Stimulated activated CD4-positive, alpha-beta T cell treated with anti-CD3 and anti-CD28 coated beads, Interleukin-2, amount 100 ng/mL, for 48 hours (primary cell): ENCODE data around the gene C14orf119.
A peak's percentile ranks its signal among the peaks of the same experiment; 100 is the strongest.

Experiments
- DNase-seq, 2 donors: peaks; one replicate each; pipeline ENCODE4 v3.0.0-alpha.2; 2020

The C14orf119 gene

DNA sequence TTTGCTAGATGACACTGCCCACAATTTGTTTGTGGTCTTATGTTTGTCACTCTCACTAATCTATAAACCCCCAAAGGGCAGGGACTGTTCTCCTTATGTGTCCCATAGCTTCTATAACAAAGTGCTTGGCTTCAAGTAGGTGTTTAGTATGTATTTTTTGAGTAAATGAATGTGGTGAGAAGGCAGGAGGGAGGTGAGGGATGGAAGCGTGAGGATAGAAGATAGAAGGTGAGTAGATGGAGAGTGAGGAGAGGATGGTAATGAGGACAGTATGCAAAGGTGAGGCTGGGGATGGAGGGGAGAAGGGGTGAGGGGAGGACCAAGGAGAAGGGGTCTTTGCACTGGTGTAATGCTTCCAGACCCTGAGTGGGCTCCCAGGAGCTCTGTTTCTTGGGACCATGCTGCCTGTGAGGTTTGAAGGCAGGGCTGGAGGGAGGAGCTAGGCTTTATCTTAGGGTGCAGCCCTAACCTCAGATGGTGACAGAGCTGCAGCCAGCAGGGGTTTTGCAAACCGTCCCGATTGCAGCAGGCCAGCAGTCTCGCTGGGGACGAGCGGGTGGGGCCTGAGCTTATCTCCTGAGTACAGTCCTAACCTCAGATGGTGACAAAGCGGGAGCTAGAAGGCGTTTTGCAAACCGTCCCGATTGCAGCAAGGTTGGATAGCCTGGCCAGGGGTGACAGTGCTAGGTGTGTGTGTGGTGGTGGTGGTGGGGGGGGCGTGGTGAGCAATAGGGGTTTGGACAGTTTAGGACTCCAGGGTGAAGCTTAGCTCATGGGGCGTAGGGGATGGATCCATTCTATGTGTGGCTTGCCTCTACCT is 17.3 kb downstream of the C14orf119 start:
- DNase-seq = no peak

DNA sequence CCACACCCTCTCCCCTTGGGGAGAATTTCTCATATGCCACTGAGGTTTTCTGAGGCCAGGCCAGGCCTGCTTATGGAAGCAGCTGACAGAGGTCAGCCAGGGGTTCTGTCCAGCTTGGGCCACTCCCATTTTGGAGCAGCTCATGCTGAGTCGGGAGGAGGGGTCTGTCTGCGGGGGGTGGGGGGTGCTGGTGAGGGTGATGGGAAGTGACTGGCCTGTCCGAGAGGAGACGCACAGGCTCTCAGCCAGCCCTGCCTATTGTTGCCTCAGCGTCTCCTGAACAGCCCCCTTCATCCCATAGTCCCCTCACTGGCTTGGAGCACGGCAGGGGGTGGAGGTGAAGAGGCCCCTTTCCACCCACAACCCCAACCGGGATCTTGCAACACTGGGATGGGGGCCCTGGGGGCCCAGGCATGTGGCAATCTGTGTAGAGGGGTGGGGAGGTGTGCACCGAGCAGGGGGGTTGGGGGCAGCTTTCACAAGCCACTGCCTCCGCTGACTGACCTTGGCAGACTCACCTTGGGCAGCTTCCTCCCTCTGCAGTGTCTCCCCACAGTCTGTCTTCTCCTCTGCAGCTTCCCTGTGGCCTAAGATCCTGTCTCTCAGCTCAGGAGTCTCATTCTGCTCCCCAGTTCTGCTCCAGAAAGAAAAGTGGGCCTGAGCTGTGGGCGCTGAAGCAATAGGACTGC is 18.3 kb downstream of the C14orf119 start:
- no peak for DNase-seq

DNA sequence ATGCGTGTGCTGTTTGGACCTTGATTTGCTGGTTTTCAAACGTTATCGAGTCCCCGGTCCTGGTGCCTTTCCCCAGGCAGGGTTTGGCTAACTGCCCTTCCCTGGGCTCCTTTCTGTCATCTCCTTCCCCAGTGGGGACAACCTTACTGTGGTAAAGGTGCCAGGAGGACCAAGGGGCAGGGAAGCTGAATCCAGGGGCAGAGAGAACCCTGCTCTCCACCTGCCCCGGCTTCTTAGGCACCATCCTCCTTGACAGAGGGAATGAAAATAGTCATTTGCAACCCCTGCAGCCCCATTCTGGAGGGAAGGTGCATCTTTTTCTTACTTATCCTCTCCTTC is 18.8 kb downstream of the C14orf119 start:
- DNase-seq = no peak

DNA sequence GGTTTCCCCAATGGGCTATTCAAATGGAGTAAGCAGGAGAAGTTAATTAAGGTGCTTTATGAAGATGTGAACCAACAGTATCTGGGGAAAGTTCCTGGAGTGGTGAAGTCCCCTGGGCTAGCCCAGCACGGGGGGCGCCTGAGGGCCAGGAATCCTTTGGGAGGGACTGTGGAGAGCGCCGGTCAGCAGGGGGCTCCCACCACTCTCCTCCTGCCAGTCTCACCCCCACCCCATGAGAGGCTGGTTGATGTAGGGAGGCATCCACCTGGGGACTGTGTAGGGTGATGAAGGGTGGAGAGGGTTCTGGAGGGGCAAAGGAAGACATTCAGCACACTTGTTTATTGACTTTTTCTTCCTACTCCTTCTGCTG is 19.3 kb downstream of the C14orf119 start:
- no peak for DNase-seq

DNA sequence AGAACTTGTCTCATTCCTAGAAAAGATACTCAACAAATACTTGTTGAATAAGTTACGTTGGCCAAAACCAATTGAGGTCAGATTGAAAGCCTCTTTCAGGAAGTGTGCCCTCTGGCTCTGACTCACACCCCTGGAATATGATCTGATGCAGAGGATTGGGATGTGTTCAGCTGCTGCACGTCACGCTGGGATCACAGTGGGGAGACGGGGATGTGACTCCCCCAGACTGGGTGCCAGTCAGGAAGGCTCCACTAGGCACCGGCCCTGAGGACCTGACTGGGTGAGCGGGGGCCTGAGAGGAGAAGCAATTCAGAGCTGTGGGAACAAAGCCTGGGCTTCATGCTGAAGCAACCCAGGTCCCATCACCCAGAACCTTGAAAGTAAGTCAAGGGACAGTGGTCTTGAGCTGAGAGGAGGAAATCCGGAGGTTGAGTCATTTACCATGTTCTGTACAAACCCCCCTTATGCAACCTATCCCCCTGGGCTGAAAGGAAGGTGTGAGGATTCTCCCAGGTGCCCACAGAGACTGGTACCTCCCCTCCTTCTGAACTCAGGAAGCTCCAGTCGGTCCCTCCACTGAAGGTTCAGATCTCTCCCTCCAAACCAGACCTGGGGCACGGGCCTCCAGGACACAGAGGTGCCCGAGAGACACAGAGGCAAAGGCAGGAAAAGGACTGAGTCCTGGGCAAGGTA is 19.9 kb downstream of the C14orf119 start:
- no peak for DNase-seq

DNA sequence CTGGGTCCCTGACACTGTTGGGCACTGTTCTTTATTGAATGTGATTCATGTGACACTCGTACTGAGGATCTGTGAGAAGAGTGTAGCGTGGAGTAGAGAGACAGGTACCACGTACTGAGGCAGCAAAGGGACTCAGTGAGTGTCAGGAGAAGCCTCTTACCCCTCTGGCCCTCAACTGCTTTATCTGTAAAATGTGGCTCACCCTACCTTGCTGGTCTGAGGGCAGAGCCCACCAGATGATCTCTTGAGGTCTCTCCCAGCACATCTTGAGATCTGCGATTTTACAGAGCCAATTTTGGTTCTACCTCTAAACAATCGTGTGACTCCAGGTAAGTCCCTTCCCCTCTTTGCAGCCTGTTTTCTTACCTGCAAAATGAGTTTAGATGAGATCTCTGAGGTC is 20.6 kb downstream of the C14orf119 start:
- no peak for DNase-seq

DNA sequence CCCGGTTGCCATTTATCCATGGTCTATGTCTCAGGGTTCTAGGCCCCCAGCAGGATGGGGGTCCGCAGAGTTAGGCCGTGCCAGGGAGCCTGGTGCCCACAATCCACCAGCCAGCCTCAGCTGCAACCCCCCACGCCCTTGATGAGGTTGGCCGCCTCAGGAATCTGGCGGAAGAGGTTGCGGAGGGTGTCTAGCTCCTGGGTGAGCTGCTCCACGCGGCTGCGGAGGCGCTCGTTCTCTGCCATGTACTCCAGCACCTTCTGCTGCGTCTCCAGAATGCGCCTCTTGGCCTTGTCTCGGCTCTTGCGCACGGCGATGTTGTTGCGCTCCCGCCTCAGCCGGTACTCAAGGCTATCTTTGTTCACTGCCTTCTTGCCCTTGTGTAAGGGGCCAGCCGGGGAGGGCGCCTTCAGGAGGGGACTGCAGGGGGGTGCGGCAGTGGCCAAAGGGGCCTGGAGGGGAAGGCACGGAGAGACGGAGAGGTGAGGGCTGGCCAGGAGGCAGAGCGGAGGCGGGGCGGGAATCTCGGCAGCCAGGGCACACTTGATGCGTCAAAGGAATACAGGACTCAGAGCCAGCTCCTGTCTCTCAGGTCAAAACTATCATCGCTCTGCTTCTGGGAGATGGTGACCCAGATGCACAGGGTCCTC is 22.2 kb downstream of the C14orf119 start:
- DNase-seq = no peak

DNA sequence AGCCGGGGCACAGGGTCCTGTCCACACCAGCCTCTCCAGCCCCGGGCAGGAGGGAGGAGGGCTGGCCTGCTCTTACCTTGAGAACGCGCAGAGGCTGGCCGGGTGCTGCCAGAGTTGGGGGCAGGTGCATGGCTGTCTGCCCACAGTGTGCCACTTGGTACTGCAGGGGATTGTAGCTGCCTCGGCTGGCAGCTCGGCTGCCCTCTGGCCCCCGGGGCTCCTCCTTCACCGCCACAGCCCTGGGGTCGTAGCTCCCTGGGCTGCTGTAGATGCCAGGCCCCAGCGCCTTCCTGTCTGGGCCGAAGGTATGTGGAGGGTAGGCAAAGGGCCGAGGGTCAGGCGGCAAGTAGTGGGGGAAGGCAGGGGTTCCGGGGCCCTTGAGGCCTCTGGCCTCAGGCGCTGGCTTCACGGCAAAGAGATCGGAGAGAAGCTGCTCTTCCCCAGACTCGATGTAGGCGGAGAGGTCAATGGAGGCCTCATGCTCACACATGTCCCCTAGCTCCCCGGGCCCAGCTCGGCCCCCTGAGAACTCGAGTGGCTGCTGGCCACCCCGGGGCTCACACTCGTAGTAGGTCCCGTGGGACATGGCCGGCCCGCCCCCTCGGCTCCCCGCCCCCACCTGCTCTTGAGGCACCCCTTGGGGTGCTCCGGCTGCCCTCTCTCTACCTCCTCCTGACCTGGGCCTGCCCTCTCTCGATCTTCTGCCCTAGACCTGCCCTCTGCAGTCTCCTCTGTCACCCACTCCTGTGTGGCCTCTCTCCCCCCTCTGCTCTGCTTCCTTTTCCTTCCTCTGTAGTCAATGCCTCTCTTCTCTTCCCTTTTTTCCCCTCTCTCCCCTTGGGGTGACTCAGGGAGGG is 23.4 kb downstream of the C14orf119 start, which contains the start of gene CEBPE:
TSS of gene CEBPE (minus strand) at position 750 of the 857 bp plus-strand sequence. CDS start at position 586, 164 bp downstream.
- DNase-seq = no peak

DNA sequence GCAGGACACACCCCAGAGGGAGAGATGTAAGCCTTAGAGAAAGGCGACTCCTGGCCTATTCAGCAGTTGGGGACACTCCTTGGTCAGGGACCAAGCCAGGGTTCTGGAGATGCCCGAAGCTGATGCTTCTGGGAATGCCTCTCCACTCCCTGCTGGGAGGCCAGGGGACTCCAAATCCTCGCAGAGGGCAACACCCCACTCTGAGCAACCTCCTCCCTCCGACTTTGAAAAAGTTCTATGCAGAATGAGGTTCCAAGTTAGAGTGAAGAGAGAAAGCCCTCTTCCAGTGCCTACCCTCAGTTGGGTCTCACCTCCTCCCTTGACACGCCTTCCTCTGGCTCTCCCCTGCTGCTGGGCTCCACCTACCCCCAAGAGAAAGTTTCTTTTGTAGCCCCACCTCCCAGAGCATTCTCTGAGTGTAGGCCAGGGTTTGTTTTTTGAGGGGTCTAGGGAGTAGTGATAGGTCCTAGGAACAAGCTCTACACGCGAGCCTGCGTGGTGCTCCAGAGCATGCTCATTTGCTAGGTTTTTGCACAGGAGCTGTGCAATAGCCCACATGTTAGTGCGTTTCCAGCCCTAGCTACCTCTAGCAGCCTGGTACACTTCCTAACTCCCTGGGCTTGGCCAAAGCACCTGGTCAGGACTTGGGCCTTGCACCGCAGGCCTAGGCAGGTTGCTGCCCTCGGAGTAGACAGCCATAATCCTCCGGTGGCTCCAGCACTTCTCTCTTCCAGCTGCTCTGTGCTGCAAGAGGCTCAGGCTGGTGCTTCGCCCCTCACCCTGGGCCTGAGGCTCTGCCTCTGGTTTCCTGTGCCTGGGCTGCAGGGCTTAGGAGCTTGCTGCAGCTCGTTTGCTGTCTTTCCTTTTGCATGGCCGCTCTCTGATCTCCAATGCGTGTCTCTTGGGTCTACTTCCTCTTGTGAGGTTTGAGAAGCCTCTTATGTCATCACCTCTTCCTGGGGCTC is 24.3 kb downstream of the C14orf119 start:
- DNase-seq = peak in 1 of 2 donors; percentile 25

DNA sequence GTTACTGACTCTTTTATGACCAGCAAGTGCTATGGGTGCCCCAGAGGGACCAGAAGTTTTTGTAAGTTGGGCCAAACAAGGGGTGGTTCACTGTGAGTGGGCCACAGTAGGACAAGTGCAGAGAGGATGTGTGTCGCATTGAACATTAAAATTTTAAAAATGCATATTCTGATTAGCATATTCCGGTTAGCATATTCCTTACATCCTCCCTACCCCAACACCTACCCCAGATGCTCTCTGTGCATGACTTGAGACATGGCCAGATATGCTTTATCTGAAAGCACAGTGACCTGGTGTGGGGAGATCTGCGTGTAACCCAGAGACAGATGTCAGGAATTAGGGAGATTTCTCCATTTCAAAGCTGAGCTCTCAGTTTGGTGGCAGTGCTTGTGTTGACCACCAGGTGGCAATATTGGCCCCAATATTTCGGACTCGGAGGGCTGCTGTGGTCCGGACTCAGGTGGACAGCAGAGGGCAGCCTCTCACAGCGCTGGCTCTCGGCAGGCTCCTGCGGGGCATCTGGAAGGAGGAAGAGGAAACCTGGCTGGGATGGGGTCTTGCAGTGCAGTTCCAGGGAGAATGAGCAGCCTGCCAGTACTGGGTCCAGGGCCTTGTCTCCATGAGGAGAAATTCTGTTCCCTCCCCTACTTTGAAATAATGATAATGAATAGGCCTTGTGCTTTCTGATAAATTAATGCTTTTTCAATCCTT is 25.4 kb downstream of the C14orf119 start:
- peak; percentile 78 for DNase-seq

DNA sequence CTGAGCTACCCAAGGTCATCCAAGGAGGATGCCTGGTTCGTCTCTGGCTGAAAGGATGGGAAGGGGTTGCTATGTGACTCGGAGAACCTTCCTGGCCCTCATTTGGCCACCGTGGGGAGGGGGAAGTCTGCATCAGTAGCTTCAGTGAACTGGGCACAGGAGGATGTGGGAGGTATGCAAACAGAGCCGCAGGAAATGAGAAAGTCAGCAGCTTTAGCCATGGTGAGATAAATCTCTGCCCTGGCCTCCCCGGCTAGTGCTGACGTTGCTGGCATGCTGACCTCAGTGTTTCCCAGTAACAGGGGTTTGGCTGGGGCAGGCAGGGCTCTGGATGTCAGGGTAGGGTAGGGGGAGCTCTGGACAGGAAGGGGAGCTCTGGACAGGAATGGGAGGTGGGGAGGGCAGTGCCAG is 26.1 kb downstream of the C14orf119 start:
- DNase-seq = no peak

DNA sequence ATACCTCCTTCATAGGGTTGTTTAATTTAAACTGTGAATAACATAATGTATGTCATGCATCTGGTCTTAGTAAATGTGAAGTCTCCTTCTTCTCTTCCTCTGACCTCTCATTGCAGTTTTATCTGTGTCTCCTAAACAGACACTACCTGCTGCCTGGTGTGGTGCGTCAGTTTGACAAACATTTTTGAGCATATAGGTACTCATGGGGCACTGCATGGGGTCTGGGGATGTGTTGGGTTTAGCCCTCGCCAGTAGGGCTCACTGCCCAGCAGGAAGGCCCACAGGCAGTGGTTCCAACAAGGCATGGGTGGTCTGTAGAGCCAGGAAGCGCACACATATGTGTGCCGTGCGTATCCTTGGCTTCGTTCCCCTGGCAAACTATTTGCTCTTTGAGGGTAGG is 26.8 kb downstream of the C14orf119 start:
- DNase-seq = no peak

DNA sequence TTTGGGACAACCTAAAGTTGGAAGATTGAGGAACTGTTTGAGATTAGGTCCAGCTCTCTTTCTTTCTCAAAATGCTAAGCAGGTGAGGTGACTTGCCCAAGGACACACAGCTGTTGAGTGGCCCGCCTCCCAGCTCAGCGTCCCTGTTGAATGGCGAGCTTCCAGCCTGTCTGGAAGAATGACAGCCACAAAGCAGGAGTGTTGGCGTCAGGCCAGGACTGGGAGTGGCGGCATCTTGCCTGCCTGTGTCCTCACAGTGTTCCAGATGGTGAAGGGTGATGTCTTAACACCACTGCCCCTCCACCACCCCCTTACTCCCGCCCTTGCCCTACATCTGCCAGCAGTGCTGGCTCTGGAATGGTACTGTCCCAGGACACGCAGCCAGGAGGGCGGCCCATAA is 28.1 kb downstream of the C14orf119 start:
- DNase-seq = no peak

DNA sequence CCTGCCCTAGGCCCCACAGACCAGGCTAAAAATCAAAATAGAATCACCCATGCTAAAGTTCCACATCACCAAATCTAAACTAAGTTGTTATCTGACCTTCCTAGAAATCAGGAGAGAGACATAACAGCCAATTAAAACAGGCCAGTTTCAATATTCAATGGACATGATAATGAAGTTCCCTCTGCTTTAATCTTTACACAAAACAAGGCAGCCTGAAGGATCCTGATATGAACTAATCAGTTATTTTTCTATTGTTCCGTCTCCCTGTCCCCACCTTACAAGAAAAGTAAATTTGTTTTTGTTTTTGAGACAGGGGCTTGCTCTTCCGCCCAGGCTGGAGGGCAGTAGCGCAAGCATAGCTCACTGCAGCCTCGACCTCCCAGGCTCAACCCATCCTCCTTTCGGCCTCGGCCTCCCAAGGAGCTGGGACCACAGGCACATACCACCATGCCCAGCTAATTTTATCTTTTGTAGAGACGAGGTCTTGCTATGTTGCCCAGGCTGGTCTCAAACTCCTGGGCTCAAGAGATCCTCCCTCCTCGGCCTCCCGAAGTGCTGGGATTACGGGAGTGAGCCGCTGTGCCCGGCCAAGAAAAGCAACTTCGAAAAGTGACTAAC is 29.1 kb downstream of the C14orf119 start:
- no peak for DNase-seq

DNA sequence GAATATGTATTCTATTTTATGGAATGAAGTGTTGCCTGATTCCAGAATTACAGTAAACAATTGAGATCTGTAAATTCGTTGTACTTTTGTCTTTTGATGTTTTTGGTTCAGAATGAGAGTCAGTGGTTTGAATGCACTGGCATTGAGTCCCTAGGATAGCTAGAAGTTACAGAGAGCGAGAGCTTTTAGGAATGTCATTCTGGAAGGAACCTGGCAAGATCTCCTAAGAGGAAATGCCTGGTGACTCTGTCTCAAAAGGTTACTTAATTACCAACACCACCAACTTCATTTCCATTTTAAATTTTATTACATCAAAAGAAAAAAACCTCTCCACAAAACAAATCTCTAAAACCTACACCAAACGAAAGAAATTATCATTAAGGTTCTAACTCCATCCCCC is 29.7 kb downstream of the C14orf119 start:
- DNase-seq = no peak

DNA sequence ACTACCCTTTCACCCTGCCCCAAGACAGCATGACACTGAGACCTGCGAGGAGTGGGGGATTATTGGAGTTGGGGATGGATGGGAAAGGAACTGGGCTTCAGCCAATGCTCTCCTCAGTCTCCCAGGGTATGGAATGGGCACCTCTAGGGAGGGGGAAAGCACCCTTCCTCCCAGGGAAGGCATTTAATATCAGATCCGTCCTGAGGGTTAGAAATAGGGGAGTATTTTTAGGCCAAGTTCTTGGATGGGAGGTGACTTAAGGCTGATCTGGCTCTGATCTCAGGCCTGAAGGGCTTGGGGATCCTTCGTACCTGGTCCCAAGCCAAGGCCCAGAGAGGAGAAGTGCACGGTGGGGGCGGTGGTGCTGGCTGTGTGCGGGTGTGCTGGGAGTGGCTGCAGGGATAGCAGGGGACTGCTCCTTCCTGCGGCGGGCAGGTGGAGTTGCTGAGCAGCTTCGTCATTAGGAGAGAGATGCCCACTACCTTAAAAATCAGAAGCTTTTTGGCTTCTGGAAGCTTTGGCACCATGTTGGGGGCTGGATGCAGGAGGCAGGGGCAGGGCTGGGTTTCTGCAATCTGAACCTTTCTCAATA is 30.7 kb downstream of the C14orf119 start:
- no peak for DNase-seq

DNA sequence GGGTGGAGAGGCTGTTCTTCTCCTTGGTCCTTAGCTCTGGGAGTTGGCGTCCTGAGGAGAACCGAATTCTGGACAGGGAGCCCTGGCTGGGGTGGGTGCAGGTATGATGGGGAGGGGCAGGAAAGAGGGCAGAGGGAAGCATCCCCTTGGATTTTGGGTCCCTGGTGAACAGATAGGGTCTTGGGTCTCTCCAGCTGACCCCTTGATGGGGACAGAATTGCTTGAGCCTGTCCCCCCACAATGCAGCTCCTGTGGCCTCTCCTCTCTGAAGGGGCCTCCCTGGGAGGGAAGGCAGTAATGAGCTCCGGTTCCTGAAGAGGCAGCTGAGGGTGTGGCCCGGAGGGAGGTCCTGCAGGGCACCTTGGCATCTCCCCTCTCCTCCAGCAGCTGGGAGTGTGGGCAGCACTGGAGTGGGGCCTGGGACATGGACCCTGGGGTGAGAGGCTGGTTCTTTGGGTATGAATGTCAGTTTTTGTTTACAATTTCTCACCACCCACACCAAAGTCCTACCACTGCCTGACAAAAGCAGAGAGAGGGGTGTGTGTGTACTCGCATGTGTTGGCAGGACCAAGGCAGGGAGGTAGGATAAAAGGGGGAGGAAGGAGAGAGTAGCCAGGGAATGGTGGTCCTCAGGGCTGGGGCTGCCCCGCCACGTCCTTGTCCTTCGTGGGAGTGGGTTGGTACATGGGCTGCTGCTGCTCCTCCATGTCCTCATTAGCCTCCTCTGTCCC is 31.4 kb downstream of the C14orf119 start:
- DNase-seq = no peak

DNA sequence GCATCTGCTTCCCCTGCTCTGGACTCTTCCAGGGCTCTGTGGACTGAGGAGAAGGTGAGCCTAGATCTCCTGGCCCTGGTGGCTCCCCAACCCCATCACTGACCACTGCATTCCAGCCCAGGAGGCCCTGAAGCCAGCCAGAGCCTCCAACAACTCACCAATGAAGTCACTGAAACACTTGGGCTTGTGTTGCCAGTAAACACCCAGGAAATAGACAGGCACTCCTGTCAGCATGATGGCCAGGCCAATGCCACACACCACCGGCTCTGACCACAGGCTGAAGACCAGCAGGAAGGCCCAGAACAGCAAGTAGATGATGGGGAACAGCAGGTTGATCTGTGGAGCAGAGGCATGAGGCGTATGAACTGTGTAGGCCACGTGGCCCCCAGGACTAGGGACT is 32.6 kb downstream of the C14orf119 start:
- no peak for DNase-seq
